Uterus (tissue), 4 donors: ENCODE data around the gene BDH1. TPM values are rescaled to one million over a fixed set of nuclear protein-coding genes. Genes with fewer than 3 reads are reported as not detected.
"Not testable (repeated sequence)": the region's sequence is repeated elsewhere in the genome, so short reads cannot be mapped to it uniquely, and the experiment has no call there.

Experiments used
- DNase-seq, 2 donors: peaks; one replicate each; pipeline ENCODE4 v3.0.0-alpha.2; 2019 to 2020
- H3K27ac ChIP-seq, 2 donors: fragments of 200-600 bp; sonication (generic); 1 replicate in 1 of 2; 2 replicates in 1 of 2; pipeline ENCODE4 v1.5.1; 2016 to 2018
- H3K27me3 ChIP-seq, 2 donors: fragments of 200-600 bp; sonication (generic); one replicate each; pipeline ENCODE4 v1.5.1; 2018 to 2019; ENCODE audit warnings: control low read depth in 1 of 2
- H3K36me3 ChIP-seq, 2 donors: fragments of 200-600 bp; sonication (generic); one replicate each; pipeline ENCODE4 v1.5.1; 2019; ENCODE audit warnings: control low read depth in 1 of 2
- H3K4me1 ChIP-seq, 2 donors: fragments of 200-600 bp; sonication (generic); one replicate each; pipeline ENCODE4 v1.5.1; 2018 to 2019; ENCODE audit warnings: control low read depth in 1 of 2
- H3K4me3 ChIP-seq, 2 donors: fragments of 200-600 bp; sonication (generic); 1 replicate in 1 of 2; 2 replicates in 1 of 2; pipeline ENCODE4 v1.5.1; 2018 to 2019; ENCODE audit warnings: mild to moderate bottlenecking in 1 of 2
- H3K9me3 ChIP-seq, 2 donors: fragments of 200-600 bp; sonication (generic); one replicate each; pipeline ENCODE4 v1.5.1; 2019; ENCODE audit warnings: control low read depth in 1 of 2
- CTCF ChIP-seq, 4 experiments: fragments of 200-600 bp in 2 of 4; fragments of 450-650 bp in 2 of 4; sonication (generic) in 2 of 4; IDR thresholded peaks; one replicate each; pipeline ENCODE4 v1.5.1; 2016 to 2019; ENCODE audit warnings: antibody characterized with exemption in 4 of 4, mild to moderate bottlenecking in 2 of 4, moderate library complexity in 1 of 4
- POLR2A ChIP-seq, 2 donors: fragments of 450-650 bp; IDR thresholded peaks; one replicate each; pipeline ENCODE4 v1.6.1; 2016; ENCODE audit warnings: antibody characterized with exemption in 2 of 2, mild to moderate bottlenecking in 1 of 2, moderate library complexity in 1 of 2
- intact Hi-C: fragments of 100-400 bp; cut with DNase I; formaldehyde crosslinking; loops from one replicate; pipeline ENCODE4 v1.15.1; 2023; ENCODE audit warnings: low total_unique reads
- total RNA-seq, 4 donors: library from RNA; depleted of rRNA in 3 of 4; stranded (reverse); fragments of >200 nt in 3 of 4; gene quantifications; one replicate each; pipeline versions ENCODE4 v1.1.0 to v1.2.4, GENCODE V29; 2014 to 2023
- donor health status: DM: yes; HTN: yes; CAD: no.

The BDH1 gene
- total RNA-seq, 4 donors from 2014 or later: 4.4 to 23.1 (median 8.6) TPM

- TF ChIP-seq CTCF (IDR thresholded peaks at IDR 0.05): no peak
- no peak for TF ChIP-seq POLR2A (IDR thresholded peaks at IDR 0.05)
- intact Hi-C loops: no loop called here
These were observed 12.3 kb upstream of the BDH1 start for GRCh38 chr3:197567904-197568681.

GRCh38 chr3:197566155-197566554 is 10.4 kb upstream of the BDH1 start:
- H3K36me3 ChIP-seq, H3K9me3 ChIP-seq, intact Hi-C loops, H3K4me1 ChIP-seq, H3K27ac ChIP-seq, H3K4me3 ChIP-seq, H3K27me3 ChIP-seq, DNase-seq: not testable (repeated sequence)

More at GRCh38 chr3:197567904-197568681, 12.3 kb upstream of the BDH1 start:
- no peaks in the 10 kb centered on the region for H3K9me3 ChIP-seq
- no peaks in the 10 kb centered on the region for H3K36me3 ChIP-seq
- no peak for DNase-seq
- no peak overlapping the region for H3K27ac ChIP-seq
- no peak overlapping the region for H3K4me3 ChIP-seq
- no peaks in the 10 kb centered on the region for H3K27me3 ChIP-seq
- no peaks in the 10 kb centered on the region for H3K4me1 ChIP-seq

- Histone ChIP-seq H3K27me3 (no peaks in the 10 kb centered on the region), H3K27ac (no peak overlapping the region), H3K36me3 (no peaks in the 10 kb centered on the region), H3K9me3 (no peaks in the 10 kb centered on the region), H3K4me1 (no peaks in the 10 kb centered on the region), H3K4me3 (no peak overlapping the region)
- intact Hi-C loops: no loop called here
- DNase-seq: no peak
- TF ChIP-seq CTCF (IDR thresholded peaks at IDR 0.05): no peak
- TF ChIP-seq POLR2A (IDR thresholded peaks at IDR 0.05): no peak
These were observed 8.5 kb upstream of the BDH1 start for GRCh38 chr3:197564097-197564843.

- no peak overlapping the region for H3K27ac ChIP-seq
- no peak for TF ChIP-seq CTCF (IDR thresholded peaks at IDR 0.05)
- H3K4me3 ChIP-seq: no peak overlapping the region
- H3K36me3 ChIP-seq: no peaks in the 10 kb centered on the region
- no peaks in the 10 kb centered on the region for H3K27me3 ChIP-seq
- DNase-seq: no peak
- intact Hi-C loops: no loop called here
- no peaks in the 10 kb centered on the region for H3K9me3 ChIP-seq
- H3K4me1 ChIP-seq: no peaks in the 10 kb centered on the region
These were observed 6.9 kb upstream of the BDH1 start for GRCh38 chr3:197562398-197563251.

- no peak for DNase-seq
- Histone ChIP-seq H3K9me3 (no peaks in the 10 kb centered on the region), H3K27me3 (no peaks in the 10 kb centered on the region), H3K4me1 (no peaks in the 10 kb centered on the region), H3K27ac (no peak overlapping the region), H3K36me3 (no peaks in the 10 kb centered on the region), H3K4me3 (no peak overlapping the region)
- TF ChIP-seq POLR2A (IDR thresholded peaks at IDR 0.05) (no peak), CTCF (IDR thresholded peaks at IDR 0.05) (no peak)
- intact Hi-C loops: no loop called here
These were observed 6.2 kb upstream of the BDH1 start for GRCh38 chr3:197561926-197562325.
